Measurements from ENCODE around the gene SRP54. TPM values are rescaled to one million over a fixed set of nuclear protein-coding genes. Genes with fewer than 3 reads are reported as not detected.

Gene SRP54
- total RNA-seq, 1 experiment from 2014 or later, result 84.5 TPM

DNA sequence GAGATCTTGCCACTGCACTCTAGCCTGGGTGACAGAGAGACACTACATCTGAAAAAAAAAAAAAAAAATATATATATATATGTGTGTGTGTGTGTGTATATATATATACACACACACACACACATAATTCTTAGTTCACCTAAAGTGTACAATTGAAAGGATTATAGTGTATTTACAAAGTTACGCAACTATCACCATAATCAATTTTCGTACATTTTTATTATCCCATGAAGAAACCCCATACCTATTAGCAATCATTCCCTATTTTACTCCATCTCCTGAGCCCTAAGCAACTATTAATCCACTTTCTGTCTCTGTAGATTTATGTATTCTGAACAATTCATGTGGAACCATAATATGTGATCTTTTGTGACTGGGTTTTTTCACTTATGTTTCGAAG lies 4.4 kb downstream of the SRP54 start:
- Mint-ChIP-seq H3K4me3 (ENCODE audit: unreplicated experiment) (no peak overlapping the region), H3K9me3 (ENCODE audit: unreplicated experiment) (no peaks in the 10 kb centered on the region), H3K27ac (ENCODE audit: unreplicated experiment) (no peak overlapping the region), H3K4me1 (ENCODE audit: low read depth, unreplicated experiment) (no peaks in the 10 kb centered on the region), H3K27me3 (ENCODE audit: insufficient read depth, unreplicated experiment) (no peaks in the 10 kb centered on the region), H3K36me3 (ENCODE audit: insufficient read depth, unreplicated experiment) (peaks cover 17% of the 10 kb centered on the region)
- ChIA-PET CTCF (no interaction called here), POLR2A (no interaction called here)
- Histone ChIP-seq H3K9me3 (no peaks in the 10 kb centered on the region), H3K4me1 (no peaks in the 10 kb centered on the region; the same call in 1 of the 2 replicates), H3K27me3 (replicated peaks; ENCODE audit: control insufficient read depth, insufficient read depth, low read length) (no peaks in the 10 kb centered on the region), H3K4me3 (ENCODE audit: low read depth, low read length) (no peak overlapping the region), H3K36me3 (ENCODE audit: control insufficient read depth, insufficient read depth, low read length) (no peaks in the 10 kb centered on the region; the same call in 1 of the 2 replicates)
- intact Hi-C loops (cut with micrococcal nuclease; ENCODE audit: unreplicated experiment), result no loop called here
- no peak for DNase-seq
- no peak for TF ChIP-seq CTCF (IDR thresholded peaks at IDR 0.05; ENCODE audit: insufficient read depth in 1 of 2, low read depth in 1 of 2, low read length in 1 of 2, severe bottlenecking in 1 of 2, unreplicated experiment in 1 of 2)
- BruUV-seq (replicated peaks), result no TSS peak

DNA sequence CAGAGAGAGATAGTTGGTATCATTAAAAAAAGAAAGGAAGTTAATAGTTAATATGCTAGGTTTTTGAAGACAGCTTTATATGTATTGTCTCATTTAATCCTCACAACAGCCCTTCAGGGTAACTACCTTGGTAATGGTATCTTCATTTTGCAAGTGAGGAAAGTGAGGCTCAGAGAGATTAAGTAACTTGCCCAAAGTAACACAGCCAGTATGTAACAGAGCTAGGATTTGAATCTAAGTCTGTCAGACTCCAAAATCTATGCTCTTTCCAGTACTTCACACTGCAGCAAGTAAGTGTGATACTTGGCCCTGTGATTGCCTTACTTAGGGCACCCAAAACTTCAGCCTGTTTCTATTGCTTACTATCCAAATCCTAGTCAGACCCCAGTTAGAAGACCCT lies 7.0 kb downstream of the SRP54 start:
- POLR2A ChIA-PET, result no interaction called here
- intact Hi-C loops (cut with micrococcal nuclease; ENCODE audit: unreplicated experiment), result no loop called here
- Mint-ChIP-seq H3K4me1 (ENCODE audit: low read depth, unreplicated experiment) (peaks cover 6% of the 10 kb centered on the region), H3K27me3 (ENCODE audit: insufficient read depth, unreplicated experiment) (no peaks in the 10 kb centered on the region), H3K9me3 (ENCODE audit: unreplicated experiment) (no peaks in the 10 kb centered on the region), H3K27ac (ENCODE audit: unreplicated experiment) (no peak overlapping the region), H3K36me3 (ENCODE audit: insufficient read depth, unreplicated experiment) (peaks cover 12% of the 10 kb centered on the region), H3K4me3 (ENCODE audit: unreplicated experiment) (no peak overlapping the region)
- no peak for DNase-seq
- Histone ChIP-seq H3K4me1 (no peaks in the 10 kb centered on the region; the same call in 1 of the 2 replicates), H3K9me3 (no peaks in the 10 kb centered on the region), H3K4me3 (ENCODE audit: low read depth, low read length) (no peak overlapping the region), H3K27me3 (replicated peaks; ENCODE audit: control insufficient read depth, insufficient read depth, low read length) (no peaks in the 10 kb centered on the region), H3K36me3 (ENCODE audit: control insufficient read depth, insufficient read depth, low read length) (no peaks in the 10 kb centered on the region; the same call in 1 of the 2 replicates)
- TF ChIP-seq CTCF (IDR thresholded peaks at IDR 0.05; ENCODE audit: insufficient read depth in 1 of 2, low read depth in 1 of 2, low read length in 1 of 2, severe bottlenecking in 1 of 2, unreplicated experiment in 1 of 2), result no peak
- CTCF ChIA-PET, result no interaction called here
- BruUV-seq (replicated peaks), result no TSS peak

DNA sequence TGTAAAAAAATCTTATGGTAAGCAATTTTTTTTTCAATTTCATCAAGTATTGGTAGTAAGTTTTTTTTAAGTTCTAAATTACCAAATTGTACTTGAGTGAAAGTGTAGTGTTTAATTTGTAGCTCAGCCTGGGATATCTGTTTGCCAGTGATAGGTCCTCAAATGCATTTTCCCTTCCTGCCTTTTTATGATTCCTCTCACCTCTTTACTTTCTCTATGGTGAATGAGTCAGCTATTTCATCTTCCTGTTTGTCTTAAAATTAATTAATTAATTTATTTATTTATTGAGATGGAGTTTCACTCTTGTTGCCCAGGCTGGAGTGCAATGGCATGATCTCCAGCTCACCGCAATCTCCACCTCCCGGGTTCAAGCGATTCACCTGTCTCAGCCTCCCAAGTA lies 10.6 kb downstream of the SRP54 start:
- Mint-ChIP-seq H3K27ac (ENCODE audit: unreplicated experiment) (no peak overlapping the region), H3K4me3 (ENCODE audit: unreplicated experiment) (no peak overlapping the region), H3K36me3 (ENCODE audit: insufficient read depth, unreplicated experiment) (peaks cover 15% of the 10 kb centered on the region), H3K9me3 (ENCODE audit: unreplicated experiment) (no peaks in the 10 kb centered on the region), H3K4me1 (ENCODE audit: low read depth, unreplicated experiment) (peaks cover 7% of the 10 kb centered on the region), H3K27me3 (ENCODE audit: insufficient read depth, unreplicated experiment) (no peaks in the 10 kb centered on the region)
- POLR2A ChIA-PET, result no interaction called here
- no TSS peak for BruUV-seq (replicated peaks)
- no peak for DNase-seq
- no peak for TF ChIP-seq CTCF (IDR thresholded peaks at IDR 0.05; ENCODE audit: insufficient read depth in 1 of 2, low read depth in 1 of 2, low read length in 1 of 2, severe bottlenecking in 1 of 2, unreplicated experiment in 1 of 2)
- Histone ChIP-seq H3K27me3 (replicated peaks; ENCODE audit: control insufficient read depth, insufficient read depth, low read length) (no peaks in the 10 kb centered on the region), H3K4me1 (no peaks in the 10 kb centered on the region), H3K9me3 (no peaks in the 10 kb centered on the region), H3K36me3 (ENCODE audit: control insufficient read depth, insufficient read depth, low read length) (no peaks in the 10 kb centered on the region), H3K4me3 (ENCODE audit: low read depth, low read length) (no peak overlapping the region)
- CTCF ChIA-PET, result interaction anchor here (0.6 kb wide), 1 partner anchor 33 kb away, joined by 4 read pairs; no protein-coding TSS in a partner anchor
- intact Hi-C loops (cut with micrococcal nuclease; ENCODE audit: unreplicated experiment), result no loop called here

Data from Caco-2 (cell line).